NT2/D1 (cell line): ENCODE results near the gene BANP.

ENCODE experiments used
- SUZ12 ChIP-seq: IDR thresholded peaks from 2 replicates; pipeline ENCODE4 v1.6.1; 2011; ENCODE audit not compliant: insufficient read length, insufficient read depth; ENCODE audit errors: extremely low read depth
- ZNF274 ChIP-seq: IDR thresholded peaks from 2 replicates; pipeline ENCODE4 v1.6.1; 2011; ENCODE audit warnings: mild to moderate bottlenecking, low read depth, low read length

- TF ChIP-seq SUZ12 (no peak), ZNF274 (no peak)
Observed at GRCh38 chr16:88072571-88073001, 121.4 kb downstream of the BANP start.
